ENCODE results near the gene WDR45.

The WDR45 gene

GRCh38 chrX:49108641-49109040 is 29.0 kb upstream of the WDR45 start:
- Histone ChIP-seq H3K4me1 (ENCODE audit: insufficient read depth, poor library complexity, severe bottlenecking) (no peaks in the 10 kb centered on the region), H3K4me3 (ENCODE audit: severe bottlenecking) (no peak overlapping the region), H3K9me3 (ENCODE audit: severe bottlenecking) (no peaks in the 10 kb centered on the region), H3K27ac (ENCODE audit: poor library complexity, severe bottlenecking) (no peak overlapping the region), H3K36me3 (ENCODE audit: low read depth) (no peaks in the 10 kb centered on the region), H3K27me3 (ENCODE audit: insufficient read depth, poor library complexity, severe bottlenecking) (no peaks in the 10 kb centered on the region)
- TF ChIP-seq CTCF (IDR thresholded peaks at IDR 0.05; ENCODE audit: poor library complexity, severe bottlenecking), result no peak
- ATAC-seq (ENCODE audit: low read depth) (no peak), DNase-seq (ENCODE audit: low spot score) (no peak)

- ATAC-seq (ENCODE audit: low read depth) (no peak), DNase-seq (ENCODE audit: low spot score) (no peak)
- Histone ChIP-seq H3K9me3 (ENCODE audit: severe bottlenecking) (no peaks in the 10 kb centered on the region), H3K4me1 (ENCODE audit: insufficient read depth, poor library complexity, severe bottlenecking) (no peaks in the 10 kb centered on the region), H3K27ac (ENCODE audit: poor library complexity, severe bottlenecking) (no peak overlapping the region), H3K4me3 (ENCODE audit: severe bottlenecking) (no peak overlapping the region), H3K36me3 (ENCODE audit: low read depth) (no peaks in the 10 kb centered on the region), H3K27me3 (ENCODE audit: insufficient read depth, poor library complexity, severe bottlenecking) (no peaks in the 10 kb centered on the region)
- no peak for TF ChIP-seq CTCF (IDR thresholded peaks at IDR 0.05; ENCODE audit: poor library complexity, severe bottlenecking)
These were observed 27.2 kb upstream of the WDR45 start for GRCh38 chrX:49106930-49107329.

- no peaks in the 10 kb centered on the region for H3K27me3 ChIP-seq (ENCODE audit: insufficient read depth, poor library complexity, severe bottlenecking)
- no peak overlapping the region for H3K27ac ChIP-seq (ENCODE audit: poor library complexity, severe bottlenecking)
- DNase-seq (ENCODE audit: low spot score), result no peak
- no peaks in the 10 kb centered on the region for H3K9me3 ChIP-seq (ENCODE audit: severe bottlenecking)
- H3K4me3 ChIP-seq (ENCODE audit: severe bottlenecking), result no peak overlapping the region
- no peak for TF ChIP-seq CTCF (IDR thresholded peaks at IDR 0.05; ENCODE audit: poor library complexity, severe bottlenecking)
- no peaks in the 10 kb centered on the region for H3K4me1 ChIP-seq (ENCODE audit: insufficient read depth, poor library complexity, severe bottlenecking)
- no peak for ATAC-seq (ENCODE audit: low read depth)
- no peaks in the 10 kb centered on the region for H3K36me3 ChIP-seq (ENCODE audit: low read depth)
These were observed 26.6 kb upstream of the WDR45 start for GRCh38 chrX:49106296-49106695.

GRCh38 chrX:49103637-49104036 is 23.9 kb upstream of the WDR45 start:
- Histone ChIP-seq H3K4me1 (ENCODE audit: insufficient read depth, poor library complexity, severe bottlenecking) (no peaks in the 10 kb centered on the region), H3K9me3 (ENCODE audit: severe bottlenecking) (no peaks in the 10 kb centered on the region), H3K27me3 (ENCODE audit: insufficient read depth, poor library complexity, severe bottlenecking) (no peaks in the 10 kb centered on the region), H3K36me3 (ENCODE audit: low read depth) (no peaks in the 10 kb centered on the region), H3K27ac (ENCODE audit: poor library complexity, severe bottlenecking) (no peak overlapping the region), H3K4me3 (ENCODE audit: severe bottlenecking) (no peak overlapping the region)
- DNase-seq (ENCODE audit: low spot score) (no peak), ATAC-seq (ENCODE audit: low read depth) (no peak)
- TF ChIP-seq CTCF (IDR thresholded peaks at IDR 0.05; ENCODE audit: poor library complexity, severe bottlenecking), result no peak

GRCh38 chrX:49102190-49102589 is 22.5 kb upstream of the WDR45 start:
- Histone ChIP-seq H3K4me3 (ENCODE audit: severe bottlenecking) (no peak overlapping the region), H3K36me3 (ENCODE audit: low read depth) (no peaks in the 10 kb centered on the region), H3K4me1 (ENCODE audit: insufficient read depth, poor library complexity, severe bottlenecking) (no peaks in the 10 kb centered on the region), H3K27me3 (ENCODE audit: insufficient read depth, poor library complexity, severe bottlenecking) (no peaks in the 10 kb centered on the region), H3K9me3 (ENCODE audit: severe bottlenecking) (no peaks in the 10 kb centered on the region), H3K27ac (ENCODE audit: poor library complexity, severe bottlenecking) (no peak overlapping the region)
- DNase-seq (ENCODE audit: low spot score) (no peak), ATAC-seq (ENCODE audit: low read depth) (no peak)
- TF ChIP-seq CTCF (IDR thresholded peaks at IDR 0.05; ENCODE audit: poor library complexity, severe bottlenecking), result no peak

Data from RWPE2 (cell line).